GM18505 (cell line): Measurements from ENCODE around the gene ZBTB44.
"Not testable (repeated sequence)": the region's sequence is repeated elsewhere in the genome, so short reads cannot be mapped to it uniquely, and the experiment has no call there.

ENCODE experiments used
- ATAC-seq: cut with Tn5 transposase; IDR thresholded peaks from one replicate; pipeline ENCODE4 v1.9.1; 2021; ENCODE audit not compliant: unreplicated experiment
- POLR2A ChIP-seq: IDR thresholded peaks from 4 replicates; pipeline ENCODE4 v1.6.1; 2011; ENCODE audit warnings: borderline replicate concordance; ENCODE audit not compliant: insufficient read depth, insufficient read length; ENCODE audit errors: extremely low read depth

Gene ZBTB44

GRCh38 chr11:130201026-130201425 is 113.7 kb downstream of the ZBTB44 start:
- no peak for TF ChIP-seq POLR2A
- no peak for ATAC-seq

- TF ChIP-seq POLR2A = no peak
- ATAC-seq = no peak
Observed at GRCh38 chr11:130199792-130200191, 114.9 kb downstream of the ZBTB44 start.

- no peak for TF ChIP-seq POLR2A
- no peak for ATAC-seq
Observed at GRCh38 chr11:130198964-130199363, 115.8 kb downstream of the ZBTB44 start.

- TF ChIP-seq POLR2A = no peak
- ATAC-seq = no peak
Observed at GRCh38 chr11:130198292-130198691, 116.4 kb downstream of the ZBTB44 start.

GRCh38 chr11:130197386-130198035 is 117.2 kb downstream of the ZBTB44 start:
- no peak for TF ChIP-seq POLR2A
- no peak for ATAC-seq

GRCh38 chr11:130194241-130195023 is 120.3 kb downstream of the ZBTB44 start:
- ATAC-seq = no peak
- no peak for TF ChIP-seq POLR2A

- ATAC-seq = not testable (repeated sequence)
Observed at GRCh38 chr11:130193551-130193950, 121.2 kb downstream of the ZBTB44 start.

GRCh38 chr11:130192845-130193267 is 121.9 kb downstream of the ZBTB44 start:
- no peak for TF ChIP-seq POLR2A
- ATAC-seq = no peak

GRCh38 chr11:130191896-130192295 is 122.8 kb downstream of the ZBTB44 start:
- no peak for TF ChIP-seq POLR2A
- no peak for ATAC-seq

- TF ChIP-seq POLR2A = no peak
- no peak for ATAC-seq
Observed at GRCh38 chr11:130190371-130190881, 124.3 kb downstream of the ZBTB44 start.

- no peak for ATAC-seq
- no peak for TF ChIP-seq POLR2A
Observed at GRCh38 chr11:130189492-130190210, 125.1 kb downstream of the ZBTB44 start.

- no peak for TF ChIP-seq POLR2A
- ATAC-seq = no peak
Observed at GRCh38 chr11:130188585-130189347, 126.0 kb downstream of the ZBTB44 start.

- ATAC-seq = no peak
- TF ChIP-seq POLR2A = no peak
Observed at GRCh38 chr11:130188047-130188446, 126.7 kb downstream of the ZBTB44 start.
